22Rv1 (cell line): Measurements from ENCODE around the gene SMG7.

Experiments
- H3K27ac ChIP-seq: fragments of 450-650 bp; 2 replicates; pipeline ENCODE4 v1.5.1; 2017
- CTCF ChIP-seq: fragments of 450-650 bp; IDR thresholded peaks from 2 replicates; pipeline ENCODE4 v1.5.1; 2017; ENCODE audit warnings: mild to moderate bottlenecking
- ZFX ChIP-seq: fragments of 450-650 bp; IDR thresholded peaks from 2 replicates; pipeline ENCODE4 v1.6.1; 2017; ENCODE audit warnings: antibody characterized with exemption, borderline replicate concordance

SMG7 gene

GRCh38 chr1:183435497-183435896 is 36.8 kb upstream of the SMG7 start:
- TF ChIP-seq CTCF (no peak), ZFX (no peak)
- no peak overlapping the region for H3K27ac ChIP-seq

GRCh38 chr1:183438060-183438459 is 34.2 kb upstream of the SMG7 start:
- no peak for TF ChIP-seq ZFX
- TF ChIP-seq CTCF = no peak

GRCh38 chr1:183443011-183443410 is 29.3 kb upstream of the SMG7 start:
- no peak for TF ChIP-seq CTCF
- TF ChIP-seq ZFX = no peak
- H3K27ac ChIP-seq = no peak overlapping the region

More at GRCh38 chr1:183438060-183438459, 34.2 kb upstream of the SMG7 start:
- H3K27ac ChIP-seq = no peak overlapping the region

GRCh38 chr1:183443466-183443865 is 28.8 kb upstream of the SMG7 start:
- H3K27ac ChIP-seq = no peak overlapping the region
- TF ChIP-seq ZFX = no peak
- TF ChIP-seq CTCF = no peak

GRCh38 chr1:183444243-183444642 is 28.1 kb upstream of the SMG7 start:
- TF ChIP-seq ZFX (no peak), CTCF (no peak)
- no peak overlapping the region for H3K27ac ChIP-seq

- no peak overlapping the region for H3K27ac ChIP-seq
- no peak for TF ChIP-seq CTCF
- no peak for TF ChIP-seq ZFX
Measured at GRCh38 chr1:183449223-183449770, 23.0 kb upstream of the SMG7 start.

- TF ChIP-seq ZFX (no peak), CTCF (no peak)
- H3K27ac ChIP-seq = no peak overlapping the region
Measured at GRCh38 chr1:183450093-183450492, 22.2 kb upstream of the SMG7 start.
